Tongue (tissue), 2 donors: ENCODE data around the gene SLC35E4. TPM values are rescaled to one million over a fixed set of nuclear protein-coding genes. Genes with fewer than 3 reads are reported as not detected.

ENCODE experiments used
- DNase-seq: peaks from one replicate; pipeline ENCODE4 v3.0.0-alpha.2; 2015
- total RNA-seq: library from RNA; depleted of rRNA; stranded (reverse); fragments of >200 nt; gene quantifications from one replicate; pipeline ENCODE4 v1.2.3, GENCODE V29; 2014

Gene SLC35E4
- total RNA-seq, 1 donor from 2014 or later: 3.1 TPM

GRCh38 chr22:30694640-30695350, 59.2 kb downstream of the SLC35E4 start, which contains the start of gene OSBP2:
TSS of gene OSBP2 (plus strand) at chr22:30694874. CDS start at chr22:30694910, 36 bp downstream.
- DNase-seq: peak; percentile 61

GRCh38 chr22:30695351-30695851, 59.8 kb downstream of the SLC35E4 start:
- no peak for DNase-seq

GRCh38 chr22:30695871-30696655, 60.5 kb downstream of the SLC35E4 start:
- no peak for DNase-seq

Other genes with a start within 250 kb of the SLC35E4 start
- gene RNF215, start 248.4 kb upstream of the SLC35E4 start, total RNA-seq: 11.3 TPM
- 1.8 TPM for gene SEC14L2, start 238.8 kb upstream of the SLC35E4 start, total RNA-seq
- 5.7 TPM for gene MTFP1, start 210.0 kb upstream of the SLC35E4 start, total RNA-seq
- gene SEC14L3, start 163.8 kb upstream of the SLC35E4 start, total RNA-seq: not detected
- 0.82 TPM for gene SEC14L4, start 130.1 kb upstream of the SLC35E4 start, total RNA-seq
- gene SEC14L6, start 89.0 kb upstream of the SLC35E4 start, total RNA-seq: 0.21 TPM
- 5.3 TPM for gene GAL3ST1, start 61.1 kb upstream of the SLC35E4 start, total RNA-seq
- 34.2 TPM for gene PES1, start 43.9 kb upstream of the SLC35E4 start, total RNA-seq
- 6.7 TPM for gene TCN2, start 28.6 kb upstream of the SLC35E4 start, total RNA-seq
- gene DUSP18, start 32.1 kb downstream of the SLC35E4 start, total RNA-seq: 5.9 TPM
- gene OSBP2, start 59.1 kb downstream of the SLC35E4 start, total RNA-seq: 6.8 TPM